Panc1 (cell line): ENCODE results near the gene TEX22. TPM values are rescaled to one million over a fixed set of nuclear protein-coding genes. Genes with fewer than 3 reads are reported as not detected.
"Not testable (repeated sequence)": the region's sequence is repeated elsewhere in the genome, so short reads cannot be mapped to it uniquely, and the experiment has no call there.

Experiments
- ATAC-seq: fragments of 200-7000 bp; cut with Tn5 transposase; 2 replicates; pipeline ENCODE4 v1.9.1; 2020; ENCODE audit warnings: mild to moderate bottlenecking, moderate library complexity
- BruUV-seq: library from RNA; stranded (reverse); fragments of 400-500 nt; replicated peaks from 2 replicates; lab custom pipeline; 2021; lab: Mats Ljungman, UMichigan
- CTCF ChIA-PET: fragments of 300-600 bp; sonication (Branson Sonifier 250); formaldehyde crosslinking; loops from one replicate; lab custom pipeline; 2022; ENCODE audit warnings: antibody characterized with exemption; lab: Charles Lee
- POLR2A ChIA-PET: fragments of 300-600 bp; sonication (Branson Sonifier 250); formaldehyde crosslinking; loops from one replicate; lab custom pipeline; 2022; ENCODE audit warnings: antibody characterized with exemption; lab: Charles Lee
- DNase-seq: peaks from one replicate; pipeline ENCODE4 v3.0.0-alpha.2; 2010; ENCODE audit warnings: low read depth, low spot score
- H3K27ac ChIP-seq: 2 replicates; pipeline ENCODE4 v1.5.1; 2011; ENCODE audit warnings: mild to moderate bottlenecking, low read length, inconsistent platforms
- H3K27me3 ChIP-seq: fragments of 200-500 bp; sonication (Bioruptor generic); 2 replicates; pipeline ENCODE4 v1.6.0; 2014; ENCODE audit warnings: low read length, inconsistent platforms; ENCODE audit not compliant: control insufficient read depth, insufficient read depth
- H3K36me3 ChIP-seq: fragments of 200-500 bp; sonication (Bioruptor generic); 2 replicates; pipeline ENCODE4 v1.5.1; 2014; ENCODE audit warnings: inconsistent platforms, mild to moderate bottlenecking, low read length, moderate library complexity; ENCODE audit not compliant: control insufficient read depth, insufficient read depth
- H3K4me1 ChIP-seq: 2 replicates; pipeline ENCODE4 v1.5.1; 2011; ENCODE audit warnings: inconsistent platforms, mild to moderate bottlenecking, low read length, moderate library complexity; ENCODE audit not compliant: control insufficient read depth, insufficient read depth
- H3K4me3 ChIP-seq, 2 experiments: 2 replicates each; pipeline ENCODE4 v1.5.1; 2011 to 2012; ENCODE audit warnings: low read depth in 2 of 2, low read length in 2 of 2, mild to moderate bottlenecking in 2 of 2, inconsistent platforms in 1 of 2, moderate library complexity in 1 of 2
- H3K9me3 ChIP-seq: fragments of 200-500 bp; sonication (Bioruptor generic); 2 replicates; pipeline ENCODE4 v1.5.1; 2014; ENCODE audit warnings: low read depth, mild to moderate bottlenecking, inconsistent platforms, low read length, moderate library complexity; ENCODE audit not compliant: control insufficient read depth, insufficient read depth
- CTCF ChIP-seq: fragments of 450-650 bp; IDR thresholded peaks from 2 replicates; pipeline ENCODE4 v1.5.1; 2017; ENCODE audit warnings: mild to moderate bottlenecking
- POLR2AphosphoS5 ChIP-seq: IDR thresholded peaks from 2 replicates; pipeline ENCODE4 v1.6.1; 2012; ENCODE audit warnings: mild to moderate bottlenecking, low read depth, low read length, moderate library complexity
- REST ChIP-seq, 2 experiments: IDR thresholded peaks; 2 replicates each; pipeline ENCODE4 v1.6.1; 2011 to 2012; ENCODE audit warnings: low read depth in 2 of 2, control low read depth in 1 of 2, low read length in 1 of 2, mild to moderate bottlenecking in 1 of 2, moderate library complexity in 1 of 2; ENCODE audit not compliant: insufficient read depth in 1 of 2
- SIN3A ChIP-seq: IDR thresholded peaks from 2 replicates; pipeline ENCODE4 v1.6.1; 2012; ENCODE audit warnings: low read depth, mild to moderate bottlenecking, low read length, moderate library complexity, borderline replicate concordance; ENCODE audit not compliant: insufficient read depth
- TCF7L2 ChIP-seq: IDR thresholded peaks from 2 replicates; pipeline ENCODE4 v1.6.1; 2011; ENCODE audit warnings: mild to moderate bottlenecking, low read depth, low read length, inconsistent platforms
- in situ Hi-C: cut with HindIII; loops from 2 replicates; pipeline ENCODE4 v1.10.0; 2016; ENCODE audit warnings: low sequenced_read_pairs, low pct_unique_long_range_greater_than_20kb
- intact Hi-C: fragments of 100-400 bp; cut with micrococcal nuclease; formaldehyde crosslinking; loops from one replicate; pipeline ENCODE4 v1.10.0; 2022; ENCODE audit not compliant: unreplicated experiment
- total RNA-seq: library from RNA; stranded (reverse); gene quantifications from one replicate; pipeline ENCODE4 v1.2.1, GENCODE V29; 2021; ENCODE audit not compliant: unreplicated experiment

The TEX22 gene
- total RNA-seq, 1 experiment from 2014 or later: 2.9 TPM

DNA sequence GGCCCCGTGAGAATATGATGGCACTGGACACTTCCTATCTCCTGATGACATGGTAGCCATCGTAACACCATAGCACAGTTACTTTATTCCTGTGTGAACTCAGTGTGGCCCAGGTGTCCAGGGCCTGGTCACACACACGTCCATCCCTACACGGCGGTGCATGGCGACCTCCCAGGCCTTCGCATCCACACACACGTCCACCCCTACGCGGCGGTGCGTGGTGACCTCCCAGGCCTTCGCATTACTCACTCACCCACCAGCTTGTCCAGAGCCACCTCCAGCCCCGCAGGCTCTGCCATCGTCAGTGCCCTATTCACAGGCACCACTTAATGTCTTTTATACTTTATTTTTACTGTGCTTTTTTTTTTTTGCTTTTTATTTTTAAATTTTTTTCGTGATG is 39.4 kb upstream of the TEX22 start:
- no TSS peak for BruUV-seq
- no peaks in the 10 kb centered on the region for H3K27me3 ChIP-seq
- H3K4me1 ChIP-seq: no peaks in the 10 kb centered on the region
- H3K27ac ChIP-seq: no peak overlapping the region
- no peak for DNase-seq
- H3K36me3 ChIP-seq: no peaks in the 10 kb centered on the region
- POLR2A ChIA-PET: no interaction called here
- no peak overlapping the region for H3K4me3 ChIP-seq
- intact Hi-C loops: no loop called here
- no peak for TF ChIP-seq REST (IDR thresholded peaks at IDR 0.05; ENCODE audit: insufficient read depth in 1 of 2, low read depth in 2 of 2, low read length in 1 of 2)
- TF ChIP-seq TCF7L2: no peak
- TF ChIP-seq CTCF: no peak
- no peak for TF ChIP-seq POLR2AphosphoS5
- no peak for TF ChIP-seq SIN3A
- H3K9me3 ChIP-seq: no peaks in the 10 kb centered on the region
- CTCF ChIA-PET: no interaction called here
- in situ Hi-C loops: no loop called here
- no peak for ATAC-seq

DNA sequence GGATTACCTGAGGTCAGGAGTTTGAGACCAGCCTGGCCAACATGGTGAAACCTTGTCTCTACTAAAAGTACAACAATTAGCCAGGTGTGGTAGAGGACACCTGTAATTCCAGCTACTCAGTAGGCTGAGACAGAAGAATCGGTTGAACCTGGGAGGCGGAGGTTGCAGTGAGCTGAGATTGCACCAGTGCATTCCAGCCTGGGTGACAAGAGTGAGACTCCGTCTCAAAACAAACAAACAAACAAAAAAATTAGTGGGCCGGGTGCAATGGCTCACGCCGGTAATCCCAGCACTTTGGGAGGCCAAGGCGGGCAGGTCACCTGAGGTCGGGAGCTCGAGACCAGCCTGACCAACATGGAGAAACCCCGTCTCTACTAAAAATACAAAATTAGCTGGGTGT is 36.9 kb upstream of the TEX22 start:
- H3K36me3 ChIP-seq, CTCF ChIA-PET, H3K9me3 ChIP-seq, H3K27ac ChIP-seq, in situ Hi-C loops, H3K4me1 ChIP-seq, BruUV-seq, POLR2A ChIA-PET, H3K27me3 ChIP-seq, intact Hi-C loops, H3K4me3 ChIP-seq, DNase-seq, ATAC-seq: not testable (repeated sequence)

DNA sequence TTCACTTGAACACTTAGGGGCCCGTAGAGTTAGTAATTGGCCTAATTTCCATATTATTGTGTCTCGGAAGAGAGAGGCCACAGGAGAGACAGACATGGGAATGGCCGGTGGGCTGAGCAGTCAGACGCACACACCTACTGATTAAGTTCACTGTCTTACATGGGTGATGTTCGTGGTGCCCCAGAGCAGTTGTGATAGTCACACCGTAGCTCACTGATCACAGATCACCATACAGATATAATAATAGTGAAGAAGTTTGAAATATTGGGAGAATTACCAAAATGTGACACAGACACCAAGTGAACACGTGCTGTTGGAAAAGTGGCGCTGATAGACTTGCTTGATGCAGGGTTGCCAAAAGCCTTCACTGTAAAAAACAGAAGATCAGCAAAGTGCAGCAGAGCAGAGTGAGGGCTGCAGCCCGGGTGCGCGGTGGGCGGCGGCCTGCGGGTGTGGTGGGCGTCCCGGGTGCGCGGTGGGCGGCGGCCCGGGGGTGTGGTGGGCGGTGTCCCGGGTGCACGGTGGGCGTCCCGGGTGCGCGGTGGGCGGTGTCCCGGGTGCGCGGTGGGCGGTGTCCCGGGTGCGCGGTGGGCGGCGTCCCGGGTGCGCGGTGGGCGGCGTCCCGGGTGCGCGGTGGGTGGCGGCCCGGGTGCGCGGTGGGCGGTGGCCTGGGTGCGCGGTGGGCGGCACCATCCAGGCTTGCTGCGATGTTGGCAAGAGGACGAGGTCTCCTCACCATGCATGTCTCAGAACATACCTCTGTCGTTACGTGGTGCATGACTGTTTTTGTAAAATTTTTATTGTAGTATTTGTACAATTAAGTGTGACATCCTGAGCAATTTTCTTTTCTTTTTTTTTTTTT is 34.3 kb upstream of the TEX22 start:
- ChIA-PET POLR2A (no interaction called here), CTCF (interaction anchor here (0.6 kb wide), 1 partner anchor 59 kb away, joined by 5 read pairs; no protein-coding TSS in a partner anchor)
- in situ Hi-C loops (no loop called here), intact Hi-C loops (no loop called here)
- DNase-seq (no peak), ATAC-seq (peak; percentile 73)
- no peaks in the 10 kb centered on the region for H3K27me3 ChIP-seq
- no peak for TF ChIP-seq CTCF
- TF ChIP-seq TCF7L2: no peak
- TF ChIP-seq SIN3A: no peak
- no peak for TF ChIP-seq POLR2AphosphoS5
- TF ChIP-seq REST (IDR thresholded peaks at IDR 0.05; ENCODE audit: insufficient read depth in 1 of 2, low read depth in 2 of 2, low read length in 1 of 2): no peak
- H3K36me3 ChIP-seq: no peaks in the 10 kb centered on the region
- H3K4me1 ChIP-seq: no peaks in the 10 kb centered on the region
- no TSS peak for BruUV-seq
- no peak overlapping the region for H3K27ac ChIP-seq
- H3K9me3 ChIP-seq: no peaks in the 10 kb centered on the region
- H3K4me3 ChIP-seq: no peak overlapping the region; a peak in 1 of 4 replicates
